Gastroesophageal sphincter (tissue), 4 donors: Measurements from ENCODE around the gene KCNIP4. TPM values are rescaled to one million over a fixed set of nuclear protein-coding genes. Genes with fewer than 3 reads are reported as not detected.

Source experiments
- ATAC-seq: fragments of 150-250 bp; one replicate; pipeline ENCODE4 v1.9.1; 2016; ENCODE audit warnings: mild to moderate bottlenecking, moderate library complexity
- H3K27ac ChIP-seq, 4 donors: fragments of 200-600 bp; sonication (generic) in 3 of 4; 1 replicate in 3 of 4; 2 replicates in 1 of 4; pipeline ENCODE4 v1.5.1; 2016 to 2019
- H3K27me3 ChIP-seq: fragments of 200-600 bp; sonication (generic); one replicate; pipeline ENCODE4 v1.5.1; 2019
- H3K36me3 ChIP-seq, 2 donors: fragments of 200-600 bp; sonication (generic); one replicate each; pipeline ENCODE4 v1.5.1; 2019; ENCODE audit warnings: control low read depth in 1 of 2
- H3K4me1 ChIP-seq, 3 donors: fragments of 200-600 bp; sonication (generic); 1 replicate in 2 of 3; 2 replicates in 1 of 3; pipeline ENCODE4 v1.5.1; 2016 to 2019; ENCODE audit warnings: control low read depth in 2 of 3
- H3K4me3 ChIP-seq, 2 donors: fragments of 200-600 bp; sonication (generic); one replicate each; pipeline ENCODE4 v1.5.1; 2019; ENCODE audit warnings: mild to moderate bottlenecking in 1 of 2, moderate library complexity in 1 of 2
- H3K9me3 ChIP-seq, 3 donors: fragments of 200-600 bp; sonication (generic); one replicate each; pipeline ENCODE4 v1.5.1; 2017 to 2019; ENCODE audit warnings: control low read depth in 2 of 3
- CTCF ChIP-seq, 4 experiments: fragments of 200-600 bp in 2 of 4; fragments of 450-650 bp in 2 of 4; sonication (generic) in 1 of 4; IDR thresholded peaks; one replicate each; pipeline ENCODE4 v1.5.1; 2017 to 2019; ENCODE audit warnings: antibody characterized with exemption in 4 of 4, mild to moderate bottlenecking in 2 of 4, moderate library complexity in 2 of 4
- EP300 ChIP-seq: sonication (generic); formaldehyde crosslinking; IDR thresholded peaks from one replicate; pipeline ENCODE4 v1.6.1; 2017; ENCODE audit warnings: antibody characterized with exemption, mild to moderate bottlenecking
- POLR2A ChIP-seq, 2 donors: fragments of 450-650 bp; IDR thresholded peaks; one replicate each; pipeline ENCODE4 v1.6.1; 2017; ENCODE audit warnings: antibody characterized with exemption in 2 of 2, mild to moderate bottlenecking in 2 of 2, moderate library complexity in 1 of 2
- POLR2AphosphoS5 ChIP-seq: sonication (generic); formaldehyde crosslinking; IDR thresholded peaks from one replicate; pipeline ENCODE4 v1.6.1; 2017; ENCODE audit warnings: antibody characterized with exemption
- WGBS, 2 donors: methylation state at CpG; one replicate each; pipeline ENCODE4 v1.1.5; 2018; ENCODE audit warnings: low coverage in 1 of 2; 5-methylcytosine and 5-hydroxymethylcytosine counted together
- total RNA-seq, 4 donors: library from RNA; depleted of rRNA; stranded (reverse); fragments of >200 nt; gene quantifications; one replicate each; pipeline ENCODE4 v1.1.0, GENCODE V29; 2016

Gene KCNIP4
- total RNA-seq, 4 donors from 2014 or later, result 0.23 to 0.59 (median 0.54) TPM; not detected in 1

- no peaks in the 10 kb centered on the region for H3K27me3 ChIP-seq
- ATAC-seq, result no peak
These were observed 417.5 kb downstream of the KCNIP4 start for GRCh38 chr4:21531048-21531447.

DNA sequence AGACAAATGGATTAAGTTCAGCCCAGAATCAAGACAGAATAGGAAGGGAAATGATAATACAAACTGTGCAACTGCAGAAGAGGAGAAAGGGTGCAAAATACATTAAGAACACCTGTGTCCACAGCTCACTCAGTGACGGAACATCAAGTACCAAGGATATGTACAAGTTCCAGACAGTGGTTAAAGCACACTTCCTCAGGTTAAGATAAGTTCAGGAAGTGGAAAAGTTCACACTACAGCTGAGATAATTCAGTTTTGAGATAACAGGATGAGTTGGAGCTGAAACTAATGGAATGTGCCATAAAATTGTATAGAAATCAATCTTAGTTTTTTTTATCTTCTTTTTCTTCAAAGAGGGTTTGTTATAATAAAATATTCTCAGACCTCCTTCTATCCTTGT, 419.4 kb downstream of the KCNIP4 start:
- no peaks in the 10 kb centered on the region for H3K9me3 ChIP-seq
- ATAC-seq, result no peak
- H3K4me1 ChIP-seq, result no peaks in the 10 kb centered on the region
- H3K36me3 ChIP-seq, result no peaks in the 10 kb centered on the region
- H3K27ac ChIP-seq, result no peak overlapping the region
- H3K27me3 ChIP-seq, result no peaks in the 10 kb centered on the region
- WGBS, 2 donors, result 56 to 79% methylated on average over 1 of the region's 1 CpG
- H3K4me3 ChIP-seq, result no peak overlapping the region
- TF ChIP-seq CTCF (IDR thresholded peaks at IDR 0.05) (no peak), EP300 (no peak), POLR2AphosphoS5 (no peak), POLR2A (IDR thresholded peaks at IDR 0.05) (no peak)

More at GRCh38 chr4:21531048-21531447, 417.5 kb downstream of the KCNIP4 start:
- TF ChIP-seq POLR2AphosphoS5 (no peak), EP300 (no peak), POLR2A (IDR thresholded peaks at IDR 0.05) (no peak), CTCF (IDR thresholded peaks at IDR 0.05) (no peak)
- Histone ChIP-seq H3K4me3 (no peak overlapping the region), H3K4me1 (no peaks in the 10 kb centered on the region), H3K27ac (no peak overlapping the region), H3K36me3 (no peaks in the 10 kb centered on the region), H3K9me3 (no peaks in the 10 kb centered on the region)

- WGBS, 2 donors, result 84 to 90% methylated on average over 2 to 3 of the region's 3 CpGs
- no peak overlapping the region for H3K27ac ChIP-seq
- H3K4me3 ChIP-seq, result no peak overlapping the region
- no peaks in the 10 kb centered on the region for H3K9me3 ChIP-seq
- no peak for ATAC-seq
- H3K36me3 ChIP-seq, result no peaks in the 10 kb centered on the region
- no peaks in the 10 kb centered on the region for H3K4me1 ChIP-seq
- no peaks in the 10 kb centered on the region for H3K27me3 ChIP-seq
- TF ChIP-seq EP300, result no peak
- TF ChIP-seq CTCF (IDR thresholded peaks at IDR 0.05), result no peak
- no peak for TF ChIP-seq POLR2A (IDR thresholded peaks at IDR 0.05)
- TF ChIP-seq POLR2AphosphoS5, result no peak
These were observed 426.3 kb downstream of the KCNIP4 start for GRCh38 chr4:21522296-21522695.

DNA sequence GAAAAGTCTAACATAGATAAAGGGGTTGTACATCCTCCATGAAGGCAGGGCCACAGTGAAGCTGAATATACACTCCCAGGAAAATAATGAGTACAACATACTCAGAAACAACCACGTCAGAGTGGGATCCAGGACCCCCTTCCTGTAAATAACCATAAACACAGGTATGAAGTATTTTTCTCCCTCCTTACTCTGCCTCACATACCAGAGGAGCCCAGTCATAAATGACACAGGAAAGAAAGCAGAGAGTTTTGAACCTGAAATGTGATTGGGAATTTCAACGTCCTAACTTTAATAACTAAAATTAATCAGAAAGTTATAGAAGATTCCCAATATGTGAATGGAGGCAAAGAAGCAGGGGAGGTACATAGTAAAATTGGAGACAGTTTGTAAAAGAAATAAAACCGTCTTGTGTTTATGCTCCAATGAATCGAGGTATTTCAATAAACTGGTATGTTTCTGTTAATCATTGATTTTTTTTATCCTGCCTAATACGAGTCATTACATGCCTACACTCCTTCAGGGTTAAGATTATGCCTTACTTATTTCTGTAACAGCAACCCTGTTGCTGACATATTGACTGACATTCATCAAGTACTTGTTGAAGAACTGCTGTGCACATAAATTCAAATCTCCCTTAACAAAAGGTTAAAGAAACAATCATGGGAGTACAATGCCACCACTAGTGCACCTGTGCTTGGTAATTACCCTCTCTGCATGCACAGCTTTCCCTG, 431.3 kb downstream of the KCNIP4 start:
- H3K27me3 ChIP-seq, result no peaks in the 10 kb centered on the region
- H3K4me3 ChIP-seq, result no peak overlapping the region
- no peak overlapping the region for H3K27ac ChIP-seq
- TF ChIP-seq POLR2AphosphoS5, result no peak
- no peak for TF ChIP-seq EP300
- no peak for TF ChIP-seq POLR2A (IDR thresholded peaks at IDR 0.05)
- no peak for TF ChIP-seq CTCF (IDR thresholded peaks at IDR 0.05)
- H3K36me3 ChIP-seq, result no peaks in the 10 kb centered on the region
- H3K4me1 ChIP-seq, result no peaks in the 10 kb centered on the region
- 75 to 76% methylated on average over 3 to 5 of the region's 5 CpGs for WGBS, 2 donors
- no peaks in the 10 kb centered on the region for H3K9me3 ChIP-seq
- ATAC-seq, result no peak

GRCh38 chr4:21514022-21514694, 434.4 kb downstream of the KCNIP4 start:
- Histone ChIP-seq H3K27ac (no peak overlapping the region), H3K27me3 (no peaks in the 10 kb centered on the region), H3K4me3 (no peak overlapping the region), H3K4me1 (no peaks in the 10 kb centered on the region), H3K9me3 (no peaks in the 10 kb centered on the region), H3K36me3 (no peaks in the 10 kb centered on the region)
- WGBS, 2 donors, result 55 to 60% methylated on average over 4 of the region's 4 CpGs
- ATAC-seq, result no peak
- no peak for TF ChIP-seq POLR2AphosphoS5
- no peak for TF ChIP-seq POLR2A (IDR thresholded peaks at IDR 0.05)
- TF ChIP-seq CTCF (IDR thresholded peaks at IDR 0.05), result no peak
- TF ChIP-seq EP300, result no peak
